H1 (cell line): ENCODE results near the gene SSU72. TPM values are rescaled to one million over a fixed set of nuclear protein-coding genes. Genes with fewer than 3 reads are reported as not detected.

Experiments
- CTCF ChIA-PET: fragments of 300-600 bp; sonication (Branson Sonifier 250); formaldehyde crosslinking; loops from one replicate; lab custom pipeline; 2021; ENCODE audit not compliant: partially characterized antibody; lab: Charles Lee
- POLR2A ChIA-PET: fragments of 300-600 bp; sonication (Branson Sonifier 250); formaldehyde crosslinking; loops from one replicate; lab custom pipeline; 2021; ENCODE audit warnings: inconsistent platforms; ENCODE audit not compliant: partially characterized antibody; lab: Charles Lee
- DNase-seq, 2 experiments: peaks; one replicate each; pipeline versions ENCODE4 v3.0.0 to v3.0.0-alpha.2; 2010 to 2022; ENCODE audit warnings: low spot score in 2 of 2, low read depth in 1 of 2, mixed read lengths in 1 of 2
- FAIRE-seq: peaks from 2 replicates; lab custom pipeline; 2011; peaks lifted over from hg19 to GRCh38; lab: Jason Lieb, UNC
- H2AFZ ChIP-seq: 2 replicates; pipeline ENCODE4 v1.8.1; 2012; ENCODE audit warnings: low read length, inconsistent platforms
- H2AK5ac ChIP-seq: 2 replicates; pipeline ENCODE4 v1.6.1; 2013; ENCODE audit warnings: low read depth, low read length
- H2BK120ac ChIP-seq: replicated peaks from 2 replicates; pipeline ENCODE3; 2013; ENCODE audit warnings: low read depth, low read length, inconsistent platforms
- H2BK12ac ChIP-seq: 2 replicates; pipeline ENCODE4 v1.6.1; 2013; ENCODE audit warnings: low read depth, low read length
- H2BK15ac ChIP-seq: 2 replicates; pipeline ENCODE4 v1.6.1; 2013; ENCODE audit warnings: low read length
- H2BK20ac ChIP-seq: 2 replicates; pipeline ENCODE4 v1.6.1; 2013; ENCODE audit warnings: low read length
- H2BK5ac ChIP-seq: 2 replicates; pipeline ENCODE4 v1.6.1; 2013; ENCODE audit warnings: low read depth, low read length
- H3K14ac ChIP-seq: 2 replicates; pipeline ENCODE4 v1.6.1; 2013; ENCODE audit warnings: inconsistent platforms; ENCODE audit not compliant: insufficient read length
- H3K18ac ChIP-seq: 2 replicates; pipeline ENCODE4 v1.6.1; 2013; ENCODE audit warnings: low read length; ENCODE audit errors: extremely low read depth
- H3K23ac ChIP-seq: 2 replicates; pipeline ENCODE4 v1.6.1; 2013; ENCODE audit warnings: inconsistent platforms; ENCODE audit not compliant: insufficient read length
- H3K23me2 ChIP-seq: 2 replicates; pipeline ENCODE4 v1.6.1; 2013; ENCODE audit warnings: low read depth, low read length
- H3K27ac ChIP-seq: 2 replicates; pipeline ENCODE4 v1.6.1; 2011; ENCODE audit warnings: low read depth, low read length, inconsistent platforms
- H3K27me3 ChIP-seq, 4 experiments: replicated peaks in 1 of 4; 1 replicate in 1 of 4; 2 replicates in 3 of 4; pipeline versions ENCODE4 v1.6.1 to v1.8.1; 2011 to 2013; ENCODE audit warnings: low read length in 3 of 4, mild to moderate bottlenecking in 3 of 4, inconsistent platforms in 2 of 4, mixed read lengths in 2 of 4, moderate library complexity in 1 of 4; ENCODE audit not compliant: control insufficient read depth in 3 of 4, insufficient read depth in 3 of 4; ENCODE audit errors: extremely low read depth in 1 of 4
- H3K36me3 ChIP-seq, 4 experiments: 2 replicates each; pipeline versions ENCODE4 v1.6.1 to v1.8.1; 2011 to 2013; ENCODE audit warnings: mild to moderate bottlenecking in 4 of 4, low read length in 3 of 4, moderate library complexity in 2 of 4, control low read depth in 1 of 4, inconsistent platforms in 1 of 4; ENCODE audit not compliant: insufficient read depth in 4 of 4, control insufficient read depth in 2 of 4
- H3K4ac ChIP-seq: replicated peaks from 2 replicates; pipeline ENCODE3; 2013; ENCODE audit warnings: low read length, low read depth, mixed read lengths, inconsistent platforms; ENCODE audit not compliant: insufficient read length
- H3K4me1 ChIP-seq, 4 experiments: replicated peaks in 1 of 4; 1 replicate in 1 of 4; 2 replicates in 3 of 4; pipeline versions ENCODE4 v1.6.1 to v1.8.1; 2011 to 2013; ENCODE audit warnings: low read length in 3 of 4, inconsistent platforms in 2 of 4, mixed read lengths in 1 of 4; ENCODE audit not compliant: insufficient read depth in 4 of 4, control insufficient read depth in 3 of 4
- H3K4me2 ChIP-seq, 2 experiments: 2 replicates each; pipeline versions ENCODE4 v1.6.1 to v1.8.1; 2011 to 2013; ENCODE audit warnings: low read depth in 2 of 2, low read length in 2 of 2, control low read depth in 1 of 2, inconsistent platforms in 1 of 2, mild to moderate bottlenecking in 1 of 2; ENCODE audit not compliant: insufficient read depth in 1 of 2
- H3K4me3 ChIP-seq, 4 experiments: fragments of 200-600, 300-600 bp in 1 of 4; sonication (generic), shearing (Covaris generic), sonication (Bioruptor Twin) in 1 of 4; 2 replicates each; pipeline versions ENCODE4 v1.5.1 to v1.8.1; 2011 to 2016; ENCODE audit warnings: low read length in 4 of 4, low read depth in 3 of 4, control low read depth in 2 of 4, inconsistent platforms in 2 of 4, mild to moderate bottlenecking in 2 of 4, mixed read lengths in 1 of 4, moderate library complexity in 1 of 4; ENCODE audit not compliant: insufficient read depth in 2 of 4; ENCODE audit errors: extremely low read depth in 1 of 4
- H3K56ac ChIP-seq: replicated peaks from 2 replicates; pipeline ENCODE3; 2013; ENCODE audit warnings: low read depth, mild to moderate bottlenecking, mixed read lengths, low read length, inconsistent platforms; ENCODE audit not compliant: insufficient read length
- H3K79me1 ChIP-seq: 2 replicates; pipeline ENCODE4 v1.6.1; 2013; ENCODE audit warnings: low read depth, low read length, control low read depth
- H3K79me2 ChIP-seq, 2 experiments: 2 replicates each; pipeline versions ENCODE4 v1.6.1 to v1.8.1; 2012 to 2013; ENCODE audit warnings: low read length in 2 of 2, mild to moderate bottlenecking in 2 of 2, inconsistent platforms in 1 of 2; ENCODE audit not compliant: insufficient read depth in 2 of 2, control insufficient read depth in 1 of 2
- H3K9ac ChIP-seq, 4 experiments: replicated peaks in 1 of 4; 1 replicate in 1 of 4; 2 replicates in 3 of 4; pipeline versions ENCODE4 v1.6.1 to v1.8.1; 2011 to 2013; ENCODE audit warnings: low read depth in 3 of 4, low read length in 3 of 4, control low read depth in 2 of 4, mild to moderate bottlenecking in 2 of 4, moderate library complexity in 2 of 4, inconsistent platforms in 1 of 4; ENCODE audit errors: extremely low read depth in 1 of 4
- H3K9me3 ChIP-seq, 2 experiments: 2 replicates each; pipeline versions ENCODE4 v1.6.1 to v1.8.1; 2012 to 2013; ENCODE audit warnings: mild to moderate bottlenecking in 2 of 2, moderate library complexity in 2 of 2, control low read depth in 1 of 2, inconsistent platforms in 1 of 2, low read depth in 1 of 2, low read length in 1 of 2, mixed read lengths in 1 of 2; ENCODE audit not compliant: insufficient read depth in 2 of 2
- H4K20me1 ChIP-seq, 2 experiments: replicated peaks in 1 of 2; 2 replicates each; pipeline versions ENCODE3 to v1.8.1; 2011 to 2013; ENCODE audit warnings: inconsistent platforms in 2 of 2, low read length in 2 of 2, mild to moderate bottlenecking in 1 of 2; ENCODE audit not compliant: insufficient read depth in 2 of 2, control insufficient read depth in 1 of 2
- H4K5ac ChIP-seq: 2 replicates; pipeline ENCODE4 v1.6.1; 2013; ENCODE audit warnings: low read length, low read depth, mixed read lengths, inconsistent platforms; ENCODE audit not compliant: insufficient read length
- H4K8ac ChIP-seq: 2 replicates; pipeline ENCODE4 v1.8.0; 2013; ENCODE audit warnings: mild to moderate bottlenecking, moderate library complexity, low read length, inconsistent platforms; ENCODE audit not compliant: insufficient read depth; ENCODE audit errors: extremely low read depth
- H4K91ac ChIP-seq: replicated peaks from 2 replicates; pipeline ENCODE3; 2013; ENCODE audit warnings: low read length, mixed read lengths, inconsistent platforms; ENCODE audit not compliant: insufficient read length
- NRF1 ChIP-seq: IDR thresholded peaks from 2 replicates; pipeline ENCODE4 v1.6.1; 2011; ENCODE audit warnings: mild to moderate bottlenecking, low read depth, low read length, improper control_type of control experiment
- ZNF274 ChIP-seq: IDR thresholded peaks from 2 replicates; pipeline ENCODE4 v1.7.0; 2012; ENCODE audit warnings: low read length, borderline replicate concordance; ENCODE audit errors: extremely low read depth
- WGBS, 2 experiments: shearing (Covaris generic) in 1 of 2; methylation state at CpG; one replicate each; pipeline versions ENCODE4 v1.1.6 to v1.1.7; 2013 to 2015; ENCODE audit warnings: low lambda C conversion rate in 2 of 2, mixed read lengths in 2 of 2, inconsistent platforms in 1 of 2, low coverage in 1 of 2, missing lambda C conversion rate in 1 of 2; ENCODE audit not compliant: insufficient replicate concordance in 2 of 2, insufficient coverage in 1 of 2, insufficient read length in 1 of 2; ENCODE audit errors: extremely low coverage in 1 of 2, missing lambda C conversion rate in 1 of 2; 5-methylcytosine and 5-hydroxymethylcytosine counted together
- polyA plus RNA-seq, 7 experiments: library from polyadenylated mRNA; depleted of rRNA in 3 of 7; stranded (reverse) in 5 of 7; unstranded in 2 of 7; fragments of >200 nt in 5 of 7; fragments of 200-250 nt in 2 of 7; gene quantifications; 1 replicate in 5 of 7; 2 replicates in 1 of 7; 4 replicates in 1 of 7; pipeline versions ENCODE4 v1.2.1 to v1.2.3, GENCODE V29; 2011 to 2013; ENCODE audit warnings: missing spikeins in 2 of 7, mixed read lengths in 2 of 7
- total RNA-seq: library from RNA; stranded (reverse); fragmentation: NEBNext Ultra II Directional; extraction: Animal tissue kit (Norgen Biotek cat#: 25700); gene quantifications from 2 replicates; pipeline ENCODE4 v1.2.1, GENCODE V29; 2021
- TF ChIP-seq, protein P1 (sequence below): IDR thresholded peaks from 2 replicates; pipeline ENCODE4 v1.6.1; 2012; ENCODE audit warnings: low read length, inconsistent platforms

The SSU72 gene
- total and polyA plus RNA-seq, 2 of the 8 experiments (the other 6 are each of a cell fraction or from before 2014, with no cell fraction given), result 110 to 165 TPM

DNA sequence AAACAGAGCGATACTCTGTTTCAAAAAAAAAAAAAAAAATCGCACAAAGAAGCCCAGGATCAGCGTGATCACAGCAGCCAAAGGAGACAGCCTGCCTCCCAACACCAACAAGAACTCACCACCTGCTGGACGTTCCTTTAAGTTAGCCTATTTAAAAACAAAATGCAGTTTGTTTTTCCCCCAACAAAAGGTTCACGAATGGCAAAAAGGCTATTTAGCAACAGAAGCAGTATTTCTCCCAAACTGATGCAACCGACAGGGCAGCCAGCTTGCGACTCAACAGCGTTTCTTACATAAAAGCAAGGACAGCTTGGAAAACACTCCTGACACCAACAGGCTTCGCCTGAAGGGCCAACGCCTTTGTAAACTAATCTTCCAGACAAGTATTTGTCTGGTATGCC is 6.8 kb downstream of the SSU72 start:
- H3K4me2 ChIP-seq, result peak overlapping the region; percentile 29 to 39; a peak in 2 of 4 replicates
- TF ChIP-seq ZNF274 (no peak), NRF1 (no peak)
- TF ChIP-seq, protein P1, sequence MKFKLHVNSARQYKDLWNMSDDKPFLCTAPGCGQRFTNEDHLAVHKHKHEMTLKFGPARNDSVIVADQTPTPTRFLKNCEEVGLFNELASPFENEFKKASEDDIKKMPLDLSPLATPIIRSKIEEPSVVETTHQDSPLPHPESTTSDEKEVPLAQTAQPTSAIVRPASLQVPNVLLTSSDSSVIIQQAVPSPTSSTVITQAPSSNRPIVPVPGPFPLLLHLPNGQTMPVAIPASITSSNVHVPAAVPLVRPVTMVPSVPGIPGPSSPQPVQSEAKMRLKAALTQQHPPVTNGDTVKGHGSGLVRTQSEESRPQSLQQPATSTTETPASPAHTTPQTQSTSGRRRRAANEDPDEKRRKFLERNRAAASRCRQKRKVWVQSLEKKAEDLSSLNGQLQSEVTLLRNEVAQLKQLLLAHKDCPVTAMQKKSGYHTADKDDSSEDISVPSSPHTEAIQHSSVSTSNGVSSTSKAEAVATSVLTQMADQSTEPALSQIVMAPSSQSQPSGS, result no peak

More for the DNA sequence above, 6.8 kb downstream of the SSU72 start:
- 71% methylated on average over 8 of the region's 10 CpGs; no CpG with 5 or more reads in 1 of the 2 experiments for WGBS, 2 experiments
- Histone ChIP-seq H2BK15ac (no peak overlapping the region), H2AK5ac (no peak overlapping the region), H3K79me2 (peaks cover 54 to 93% of the 10 kb centered on the region in 2 experiments), H3K4me1 (peaks cover 0 to 6% (median 2%) of the 10 kb centered on the region in 4 experiments; a peak in 2 of 7 replicates), H3K27ac (no peak overlapping the region; the same call in 1 of the 2 replicates), H3K56ac (no peak overlapping the region), H4K8ac (no peak overlapping the region), H4K5ac (no peak overlapping the region), H4K91ac (no peak overlapping the region), H2AFZ (no peak overlapping the region), H3K23me2 (peaks cover 2% of the 10 kb centered on the region; the same call in 1 of the 2 replicates), H3K4me3 (no peak overlapping the region), H3K14ac (no peak overlapping the region), H3K9me3 (no peaks in the 10 kb centered on the region), H4K20me1 (peaks cover 32 to 40% of the 10 kb centered on the region in 2 experiments), H2BK5ac (no peak overlapping the region; the same call in 1 of the 2 replicates), H3K36me3 (peaks cover 10 to 50% (median 21%) of the 10 kb centered on the region in 4 experiments), H3K18ac (no peak overlapping the region; the same call in 1 of the 2 replicates), H3K9ac (peak overlapping the region in 3 of 4 experiments; percentile 14 to 39 (median 23); a peak in 2 of 7 replicates), H3K4ac (no peak overlapping the region), H2BK12ac (no peak overlapping the region; the same call in 1 of the 2 replicates), H2BK120ac (no peak overlapping the region), H2BK20ac (no peak overlapping the region), H3K79me1 (peaks cover 7% of the 10 kb centered on the region), H3K23ac (no peak overlapping the region), H3K27me3 (no peaks in the 10 kb centered on the region)
- FAIRE-seq (no peak), DNase-seq (no peak)
- CTCF ChIA-PET, result interaction anchor here (1.0 to 1.3 kb wide), 2 partner anchors 16 to 21 kb away, joined by 3 read pairs; no protein-coding TSS in a partner anchor
- POLR2A ChIA-PET, result interaction anchor here (1.3 to 21.2 kb wide), 5 partner anchors 10 to 29 kb away, joined by 3 to 367 read pairs (median 4); no protein-coding TSS in a partner anchor
